ENCODE measurements around the gene GLIPR2.

The GLIPR2 gene

GRCh38 chr9:36194326-36195000, 57.9 kb downstream of the GLIPR2 start:
- DNase-seq (ENCODE audit: low read depth in 2 of 2) = no peak

GRCh38 chr9:36204906-36205547, 68.5 kb downstream of the GLIPR2 start:
- DNase-seq (ENCODE audit: low read depth in 2 of 2) = no peak

GRCh38 chr9:36207016-36207415, 70.5 kb downstream of the GLIPR2 start:
- no peak for DNase-seq (ENCODE audit: low read depth in 2 of 2)

- no peak for DNase-seq (ENCODE audit: low read depth in 2 of 2)
Observed at GRCh38 chr9:36207546-36208012, 71.0 kb downstream of the GLIPR2 start.

- DNase-seq (ENCODE audit: low read depth in 2 of 2) = no peak
Observed at GRCh38 chr9:36208521-36209253, 72.2 kb downstream of the GLIPR2 start.

GRCh38 chr9:36210722-36211121, 74.2 kb downstream of the GLIPR2 start:
- no peak for DNase-seq (ENCODE audit: low read depth in 2 of 2)

GRCh38 chr9:36211510-36211909, 75.0 kb downstream of the GLIPR2 start:
- DNase-seq (ENCODE audit: low read depth in 2 of 2) = no peak

- no peak for DNase-seq (ENCODE audit: low read depth in 2 of 2)
Observed at GRCh38 chr9:36213387-36213786, 76.9 kb downstream of the GLIPR2 start.
